Fibroblast of upper back skin (primary cell): Measurements from ENCODE around the gene UBXN4.

Source experiments
- DNase-seq: peaks from one replicate; pipeline ENCODE4 v3.0.0-alpha.2; 2013

UBXN4 gene

GRCh38 chr2:135815269-135815668 lies 73.6 kb downstream of the UBXN4 start:
- DNase-seq = no peak

- DNase-seq = no peak
Observed at GRCh38 chr2:135817466-135817865, 75.8 kb downstream of the UBXN4 start.

GRCh38 chr2:135817951-135818350 lies 76.3 kb downstream of the UBXN4 start:
- DNase-seq = no peak

- DNase-seq = peak; percentile 36
Observed at GRCh38 chr2:135818937-135819610, 77.4 kb downstream of the UBXN4 start.

- DNase-seq = peak; percentile 56
Observed at GRCh38 chr2:135820003-135820618, 78.5 kb downstream of the UBXN4 start.

- no peak for DNase-seq
Observed at GRCh38 chr2:135821190-135821589, 79.5 kb downstream of the UBXN4 start.

- no peak for DNase-seq
Observed at GRCh38 chr2:135822855-135823254, 81.2 kb downstream of the UBXN4 start.

GRCh38 chr2:135825131-135825530 lies 83.5 kb downstream of the UBXN4 start:
- no peak for DNase-seq

GRCh38 chr2:135825550-135826176 lies 84.0 kb downstream of the UBXN4 start:
- DNase-seq = no peak

GRCh38 chr2:135826544-135826943 lies 84.9 kb downstream of the UBXN4 start:
- DNase-seq = no peak

- no peak for DNase-seq
Observed at GRCh38 chr2:135829378-135830135, 87.9 kb downstream of the UBXN4 start.

GRCh38 chr2:135831180-135831812 lies 89.6 kb downstream of the UBXN4 start:
- DNase-seq = no peak

GRCh38 chr2:135832891-135833290 lies 91.2 kb downstream of the UBXN4 start:
- DNase-seq = no peak
